ENCODE measurements around the gene CDH23. TPM values are rescaled to one million over a fixed set of nuclear protein-coding genes. Genes with fewer than 3 reads are reported as not detected.

CDH23 gene
- total RNA-seq, 4 donors from 2014 or later = 7.1 to 56.2 (median 25.4) TPM

DNA sequence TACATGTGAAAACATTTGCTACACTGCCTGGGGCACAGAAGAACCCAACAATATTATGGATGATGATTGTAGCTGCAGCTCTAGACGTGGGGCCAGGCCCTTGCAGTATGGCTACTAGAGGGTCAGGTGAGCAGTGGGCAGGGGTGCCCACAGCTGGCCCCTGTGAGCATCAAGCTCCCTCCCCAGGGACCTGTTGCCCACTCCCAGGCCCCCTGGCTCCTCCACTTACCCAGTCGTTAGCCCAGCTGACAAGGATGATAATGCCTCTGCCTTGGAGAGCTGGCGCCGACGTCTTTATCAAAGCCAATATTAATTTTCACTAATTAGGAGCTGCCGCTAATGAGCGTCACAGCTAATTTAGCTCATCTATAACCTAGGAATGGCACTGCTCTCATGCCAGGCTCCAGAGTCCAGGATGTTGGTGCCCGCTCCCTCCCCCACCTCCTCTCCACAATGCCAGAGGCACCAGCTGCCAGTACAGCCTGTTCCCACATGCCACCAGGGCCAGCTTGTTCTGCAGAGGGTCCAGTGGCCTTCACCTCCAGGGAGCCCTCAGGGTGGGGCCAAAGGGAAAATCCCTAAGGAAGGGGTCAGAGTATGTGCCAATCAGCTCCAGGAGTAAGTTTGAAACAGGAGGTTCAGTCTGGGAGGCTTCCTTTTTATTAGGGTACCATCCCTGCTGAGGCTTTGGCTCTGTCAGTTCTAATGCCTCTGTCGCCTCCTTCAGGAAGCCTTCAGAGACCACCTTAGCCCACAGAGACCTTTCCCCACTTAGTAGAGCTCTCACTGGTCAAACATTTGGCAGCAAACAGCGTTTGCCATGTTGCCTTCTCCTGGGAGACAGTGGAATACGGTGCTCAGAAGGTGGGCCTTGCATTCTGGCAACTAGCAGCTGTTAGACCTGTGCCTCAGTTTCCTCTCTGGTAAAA lies 77.2 kb downstream of the CDH23 start:
- DNase-seq = peak in 1 of 2 donors; percentile 13
- no peak overlapping the region for H3K27ac ChIP-seq
- intact Hi-C loops (cut with DNase I; ENCODE audit: low total_unique reads) = no loop called here
- no peaks in the 10 kb centered on the region for H3K9me3 ChIP-seq
- no peaks in the 10 kb centered on the region for H3K36me3 ChIP-seq
- no peaks in the 10 kb centered on the region for H3K27me3 ChIP-seq
- TF ChIP-seq, protein P1, sequence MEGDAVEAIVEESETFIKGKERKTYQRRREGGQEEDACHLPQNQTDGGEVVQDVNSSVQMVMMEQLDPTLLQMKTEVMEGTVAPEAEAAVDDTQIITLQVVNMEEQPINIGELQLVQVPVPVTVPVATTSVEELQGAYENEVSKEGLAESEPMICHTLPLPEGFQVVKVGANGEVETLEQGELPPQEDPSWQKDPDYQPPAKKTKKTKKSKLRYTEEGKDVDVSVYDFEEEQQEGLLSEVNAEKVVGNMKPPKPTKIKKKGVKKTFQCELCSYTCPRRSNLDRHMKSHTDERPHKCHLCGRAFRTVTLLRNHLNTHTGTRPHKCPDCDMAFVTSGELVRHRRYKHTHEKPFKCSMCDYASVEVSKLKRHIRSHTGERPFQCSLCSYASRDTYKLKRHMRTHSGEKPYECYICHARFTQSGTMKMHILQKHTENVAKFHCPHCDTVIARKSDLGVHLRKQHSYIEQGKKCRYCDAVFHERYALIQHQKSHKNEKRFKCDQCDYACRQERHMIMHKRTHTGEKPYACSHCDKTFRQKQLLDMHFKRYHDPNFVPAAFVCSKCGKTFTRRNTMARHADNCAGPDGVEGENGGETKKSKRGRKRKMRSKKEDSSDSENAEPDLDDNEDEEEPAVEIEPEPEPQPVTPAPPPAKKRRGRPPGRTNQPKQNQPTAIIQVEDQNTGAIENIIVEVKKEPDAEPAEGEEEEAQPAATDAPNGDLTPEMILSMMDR (IDR thresholded peaks at IDR 0.05) = no peak
- TF ChIP-seq POLR2A (IDR thresholded peaks at IDR 0.05) = no peak
- H3K4me1 ChIP-seq = peaks cover 10 to 11% of the 10 kb centered on the region in 2 donors
- no peak overlapping the region for H3K4me3 ChIP-seq

DNA sequence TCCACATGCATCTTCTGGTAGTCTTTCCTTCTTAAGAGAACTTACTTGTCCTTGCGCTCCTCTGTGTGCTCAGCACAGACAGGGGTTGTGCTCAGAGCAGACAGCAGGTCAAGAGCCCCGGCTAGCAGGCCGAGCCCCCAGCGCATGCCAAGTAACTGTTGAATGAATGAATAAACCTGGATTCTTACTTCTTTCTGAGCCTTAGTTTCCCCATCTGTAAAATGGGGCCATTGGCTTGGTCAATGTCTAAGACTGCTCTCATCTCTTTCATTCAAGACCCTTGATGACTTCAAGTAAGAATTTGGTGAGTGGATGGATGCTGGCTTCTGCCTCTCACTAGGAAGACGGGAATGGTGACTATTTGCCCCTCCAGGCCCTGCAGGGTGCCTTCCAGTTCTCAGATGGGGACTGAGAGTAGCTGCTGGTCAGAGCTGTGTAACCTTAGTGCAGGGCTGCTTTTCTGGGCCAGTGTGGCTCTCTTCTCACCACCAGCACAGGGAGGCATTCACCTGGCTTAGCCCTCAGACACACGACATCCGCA lies 78.1 kb downstream of the CDH23 start:
- H3K27ac ChIP-seq = peak overlapping the region in 1 of 2 donors; percentile 54
- H3K4me3 ChIP-seq = no peak overlapping the region
- intact Hi-C loops (cut with DNase I; ENCODE audit: low total_unique reads) = no loop called here
- no peaks in the 10 kb centered on the region for H3K36me3 ChIP-seq
- no peak for TF ChIP-seq POLR2A (IDR thresholded peaks at IDR 0.05)
- TF ChIP-seq, protein P1 (IDR thresholded peaks at IDR 0.05) = no peak
- H3K27me3 ChIP-seq = no peaks in the 10 kb centered on the region
- H3K4me1 ChIP-seq = peaks cover 10 to 11% of the 10 kb centered on the region in 2 donors
- DNase-seq = peak in 1 of 2 donors; percentile 10
- H3K9me3 ChIP-seq = no peaks in the 10 kb centered on the region

DNA sequence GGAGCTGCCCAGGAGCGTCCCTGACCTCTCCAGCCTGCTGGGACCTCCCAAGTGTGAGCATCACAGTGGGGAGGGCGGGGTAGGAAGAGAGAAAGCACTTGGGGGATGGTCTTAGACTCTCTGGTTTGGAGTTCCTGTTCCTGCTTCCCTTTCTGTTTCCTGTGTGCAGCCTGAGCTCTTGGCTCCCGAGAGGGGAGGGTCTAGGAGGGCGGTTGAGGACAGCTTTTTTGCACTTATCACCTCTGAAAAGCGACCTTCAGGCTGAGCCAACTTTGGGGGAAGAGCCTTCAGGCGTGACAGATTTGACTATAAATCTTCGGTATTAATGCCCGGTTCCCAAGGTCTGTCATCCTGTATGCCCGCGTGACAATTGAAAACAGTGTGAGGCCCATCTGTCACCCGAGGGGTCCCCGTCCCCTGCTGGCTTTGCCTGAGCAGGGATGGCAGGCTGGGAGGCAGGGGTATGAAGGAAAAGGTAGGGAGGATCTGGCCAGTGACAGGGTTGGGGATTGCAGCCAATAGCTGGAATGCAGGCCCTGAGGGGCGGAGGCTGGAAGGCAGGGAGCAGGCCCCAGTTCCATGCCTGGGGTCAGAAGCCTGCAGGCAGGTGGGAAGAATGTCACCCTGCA lies 78.6 kb downstream of the CDH23 start:
- no peak overlapping the region for H3K4me3 ChIP-seq
- intact Hi-C loops (cut with DNase I; ENCODE audit: low total_unique reads) = no loop called here
- H3K4me1 ChIP-seq = peaks cover 10 to 11% of the 10 kb centered on the region in 2 donors
- no peak for TF ChIP-seq POLR2A (IDR thresholded peaks at IDR 0.05)
- TF ChIP-seq, protein P1 (IDR thresholded peaks at IDR 0.05) = no peak
- H3K27ac ChIP-seq = peak overlapping the region; percentile 54 to 64
- peak in 1 of 2 donors; percentile 55 for DNase-seq
- H3K36me3 ChIP-seq = no peaks in the 10 kb centered on the region
- H3K27me3 ChIP-seq = no peaks in the 10 kb centered on the region
- no peaks in the 10 kb centered on the region for H3K9me3 ChIP-seq

DNA sequence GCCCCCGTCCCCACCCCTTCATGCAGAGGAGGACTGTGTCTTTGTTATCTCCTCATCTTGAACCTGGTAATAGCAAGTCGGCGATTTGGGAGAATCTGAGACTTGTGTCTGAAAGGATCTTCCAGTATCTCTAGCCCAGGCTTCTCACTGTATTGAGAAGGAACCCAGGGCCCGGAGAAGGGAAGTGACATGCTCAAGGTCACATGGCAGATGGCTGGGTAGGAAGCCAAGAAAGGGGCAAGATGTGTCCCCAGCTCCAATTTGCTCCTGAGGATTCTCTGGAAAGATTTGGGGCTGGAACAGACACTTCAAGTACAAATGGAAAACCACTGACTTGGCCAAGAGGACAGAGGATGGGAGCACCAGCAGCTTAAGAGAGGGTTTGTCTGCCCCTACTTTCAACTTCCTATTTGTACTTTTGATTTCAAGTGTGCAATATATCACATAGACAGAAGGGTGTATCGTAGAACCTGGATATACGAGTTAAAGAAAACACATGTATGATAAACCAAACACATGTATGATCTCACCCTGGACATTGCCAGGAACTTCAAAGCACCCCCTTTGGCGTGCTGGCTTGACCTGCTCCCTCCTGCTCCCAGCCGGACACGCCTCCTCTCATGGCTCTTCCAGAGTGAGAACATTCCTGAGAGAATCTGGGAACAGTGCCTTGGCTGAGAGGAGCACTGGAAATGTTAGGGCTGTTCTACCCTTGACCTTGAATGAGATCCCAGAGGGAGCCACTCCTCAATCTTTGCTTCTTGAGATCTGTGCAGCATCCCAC lies 79.7 kb downstream of the CDH23 start:
- H3K27ac ChIP-seq = peak overlapping the region; percentile 54 to 64
- H3K4me3 ChIP-seq = no peak overlapping the region
- TF ChIP-seq, protein P1 (IDR thresholded peaks at IDR 0.05) = no peak
- no peak for TF ChIP-seq POLR2A (IDR thresholded peaks at IDR 0.05)
- no peaks in the 10 kb centered on the region for H3K27me3 ChIP-seq
- peak; percentile 78 to 82 for DNase-seq
- intact Hi-C loops (cut with DNase I; ENCODE audit: low total_unique reads) = no loop called here
- no peaks in the 10 kb centered on the region for H3K9me3 ChIP-seq
- peaks cover 10 to 11% of the 10 kb centered on the region in 2 donors for H3K4me1 ChIP-seq
- H3K36me3 ChIP-seq = no peaks in the 10 kb centered on the region

Data from uterus (tissue), 4 donors.